HG03342 (cell line): ENCODE data around the gene RING1.
A peak's percentile ranks its signal among the peaks of the same experiment; 100 is the strongest.

Experiments
- ATAC-seq: cut with Tn5 transposase; IDR thresholded peaks from one replicate; pipeline ENCODE4 v1.9.1; 2021; ENCODE audit warnings: mild to moderate bottlenecking, moderate library complexity; ENCODE audit not compliant: unreplicated experiment

RING1 gene

DNA sequence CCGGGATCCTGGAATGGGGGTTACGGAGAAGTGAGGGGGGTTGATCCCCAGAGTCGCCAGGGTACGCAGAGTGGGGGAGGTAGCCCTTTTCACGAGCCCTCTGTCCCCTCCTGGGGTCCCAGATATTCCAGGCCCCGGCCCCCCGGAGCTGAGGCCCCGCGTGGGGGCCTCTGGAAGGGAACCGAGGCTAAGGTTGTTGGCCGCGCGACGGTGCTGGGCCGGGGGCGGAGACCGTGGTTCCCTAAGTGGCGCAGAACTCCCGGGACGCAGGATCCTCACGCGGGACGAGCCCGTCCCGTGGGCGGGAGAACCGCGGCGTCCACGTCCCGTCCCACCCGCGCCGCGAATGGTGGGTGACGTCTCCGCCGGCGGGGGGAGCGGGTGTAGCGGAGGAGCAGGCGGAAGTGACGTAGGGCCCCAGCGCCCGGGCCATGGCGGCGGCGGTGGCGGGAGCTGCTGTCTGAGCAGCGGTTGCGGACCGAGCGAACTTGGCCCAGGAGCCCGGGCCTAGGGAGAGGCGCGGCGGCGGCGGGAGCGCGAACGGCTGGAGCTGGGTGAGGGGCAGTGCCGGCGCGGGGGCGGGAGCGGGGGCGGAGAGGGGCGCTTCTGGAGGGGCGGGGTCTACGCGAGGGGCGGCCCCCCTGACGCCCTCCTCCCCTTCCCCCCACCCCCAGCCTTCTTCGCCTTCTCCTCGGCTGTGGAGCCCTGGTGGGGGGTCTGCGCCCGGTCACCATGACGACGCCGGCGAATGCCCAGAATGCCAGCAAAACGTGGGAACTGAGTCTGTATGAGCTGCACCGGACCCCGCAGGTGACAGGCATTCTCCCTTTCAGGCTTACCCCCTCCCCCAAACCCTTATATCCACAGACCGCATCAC, at the start of gene RING1:
TSS of gene RING1 (plus strand) at position 410 of the 877 bp plus-strand sequence. CDS start at position 733, 323 bp downstream.
- peak; percentile 40 for ATAC-seq

DNA sequence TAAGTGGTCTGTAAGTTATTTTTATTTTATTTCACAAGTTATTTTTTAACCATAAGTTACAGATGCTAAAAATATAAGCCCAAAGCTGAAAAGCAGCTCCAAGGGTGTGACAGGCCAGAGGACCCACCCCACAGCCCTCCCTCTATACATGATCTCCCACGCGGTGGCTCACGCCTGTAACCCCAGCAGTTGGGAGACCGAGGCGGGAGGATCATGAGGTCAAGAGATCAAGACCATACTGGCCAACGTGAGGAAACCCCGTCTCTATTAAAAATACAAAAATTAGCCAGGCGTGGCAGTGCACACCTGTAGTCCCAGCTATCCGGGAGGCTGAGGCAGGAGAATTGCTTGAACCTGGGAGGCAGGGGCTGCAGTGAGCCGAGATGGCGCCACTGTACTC, 48.2 kb upstream of the RING1 start:
- no peak for ATAC-seq

DNA sequence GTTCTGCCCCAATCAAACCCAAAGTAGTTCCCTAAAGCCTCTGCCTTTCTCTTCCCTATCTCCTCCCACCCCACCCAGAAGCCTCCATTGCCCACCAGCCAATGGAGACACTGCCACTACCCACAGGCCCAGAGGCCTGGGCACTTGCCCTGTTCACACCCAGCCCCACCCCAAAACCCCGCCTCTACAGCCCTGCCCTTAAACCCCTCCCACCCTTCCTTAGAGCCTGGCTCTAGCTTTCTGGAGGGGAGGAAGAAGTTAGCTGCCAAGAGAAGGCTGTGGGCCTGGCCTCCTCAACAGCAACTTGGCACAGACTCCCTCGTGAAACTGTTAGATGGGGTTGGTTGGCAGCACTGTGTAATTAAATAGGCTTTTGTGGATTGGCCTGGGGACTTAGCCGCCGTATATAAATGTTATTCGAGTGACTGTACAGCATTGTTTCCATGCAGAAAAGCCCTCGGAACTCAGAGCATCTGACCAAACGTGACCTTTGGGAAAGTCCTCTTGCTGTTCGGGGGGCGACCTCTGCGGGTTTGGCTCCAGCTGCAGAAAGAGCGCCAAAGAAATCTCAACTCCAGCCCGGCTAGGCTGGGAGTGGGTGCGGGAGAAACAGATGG, 47.5 kb upstream of the RING1 start:
- ATAC-seq, result no peak

DNA sequence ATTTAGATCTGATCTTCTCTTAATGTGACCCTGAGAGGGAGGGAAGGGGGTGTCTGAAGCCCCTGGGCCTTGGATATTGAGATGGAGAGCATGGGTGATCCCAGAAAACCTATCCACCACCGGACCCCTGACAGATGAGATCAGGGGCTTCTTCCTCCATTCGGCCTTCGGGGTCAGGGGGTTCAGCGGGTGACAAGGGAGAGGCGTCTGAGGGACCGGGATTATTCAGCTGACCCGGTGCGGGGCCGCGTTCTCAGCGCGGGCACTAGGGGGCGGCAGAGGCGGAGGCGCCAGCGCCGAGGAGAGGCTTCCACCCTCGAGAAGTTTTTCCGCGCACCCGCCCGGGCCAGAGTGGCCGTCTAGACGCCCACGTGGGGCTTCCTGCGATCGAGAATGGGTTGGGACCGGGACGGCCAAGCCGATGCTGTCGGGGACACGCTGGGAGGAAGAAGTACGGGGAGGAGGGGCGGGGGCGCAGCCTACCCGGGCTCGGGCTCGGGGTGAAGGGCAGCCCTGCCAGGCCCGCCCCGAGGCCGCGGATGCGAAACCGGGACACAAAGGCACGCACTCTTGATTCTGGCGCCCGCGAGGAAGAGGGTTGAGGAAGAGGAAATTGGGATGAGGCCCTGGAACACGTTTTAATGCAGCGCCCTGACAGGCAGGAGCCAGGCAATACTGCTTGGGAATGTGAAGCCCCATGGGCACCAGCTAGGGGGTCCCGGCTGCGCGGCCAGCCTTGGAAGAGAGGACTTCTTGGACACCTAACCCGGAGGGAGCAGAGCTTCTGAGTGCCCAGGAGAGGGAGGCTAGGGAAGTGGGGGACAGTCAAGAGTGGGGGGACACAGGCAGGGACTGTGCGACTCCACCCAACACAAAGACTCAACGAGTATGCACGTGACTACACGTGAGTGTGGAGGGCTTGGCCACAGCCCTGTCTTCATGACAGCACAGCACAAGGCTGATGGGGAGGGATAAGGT, 46.7 kb upstream of the RING1 start:
- no peak for ATAC-seq

DNA sequence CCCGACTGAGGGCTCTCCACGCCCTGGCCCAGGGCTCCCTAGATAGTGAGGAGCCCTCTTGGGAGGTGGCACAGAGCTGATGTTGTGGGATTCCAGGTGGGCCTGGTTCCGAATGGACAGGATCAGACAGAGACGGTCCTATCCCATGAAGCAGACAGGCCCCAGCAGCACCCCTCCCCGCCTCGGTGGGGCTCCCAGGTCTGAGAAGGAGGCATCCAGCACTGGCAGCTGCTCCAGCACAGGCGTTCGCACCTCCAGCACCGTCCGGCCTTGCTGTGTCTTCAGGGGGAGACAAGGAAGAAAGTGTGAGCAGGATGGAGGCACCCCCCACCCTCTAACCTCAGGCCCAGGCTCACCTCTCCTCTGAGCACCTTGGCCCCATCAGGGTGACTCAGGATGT, 44.8 kb upstream of the RING1 start:
- no peak for ATAC-seq

DNA sequence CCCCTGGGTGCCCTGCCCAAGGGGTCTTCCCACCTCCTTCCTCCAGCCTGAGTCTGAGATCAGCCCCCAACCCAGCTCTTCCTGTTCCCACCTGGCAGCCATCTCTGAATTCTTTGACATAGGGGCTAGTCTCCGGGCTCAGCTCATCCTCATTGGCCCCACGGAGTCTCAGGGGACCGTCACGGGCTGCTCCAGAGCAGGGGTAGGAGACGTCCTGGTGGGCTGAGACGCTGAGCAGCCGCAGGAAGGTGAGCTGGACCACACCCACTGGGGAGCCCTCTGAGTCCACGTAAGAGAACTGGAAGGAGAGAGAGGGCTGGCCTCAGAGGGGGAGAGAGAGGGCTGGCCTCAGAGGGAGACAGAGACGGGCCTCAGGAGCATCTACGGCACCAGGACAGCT, 44.1 kb upstream of the RING1 start:
- no peak for ATAC-seq

DNA sequence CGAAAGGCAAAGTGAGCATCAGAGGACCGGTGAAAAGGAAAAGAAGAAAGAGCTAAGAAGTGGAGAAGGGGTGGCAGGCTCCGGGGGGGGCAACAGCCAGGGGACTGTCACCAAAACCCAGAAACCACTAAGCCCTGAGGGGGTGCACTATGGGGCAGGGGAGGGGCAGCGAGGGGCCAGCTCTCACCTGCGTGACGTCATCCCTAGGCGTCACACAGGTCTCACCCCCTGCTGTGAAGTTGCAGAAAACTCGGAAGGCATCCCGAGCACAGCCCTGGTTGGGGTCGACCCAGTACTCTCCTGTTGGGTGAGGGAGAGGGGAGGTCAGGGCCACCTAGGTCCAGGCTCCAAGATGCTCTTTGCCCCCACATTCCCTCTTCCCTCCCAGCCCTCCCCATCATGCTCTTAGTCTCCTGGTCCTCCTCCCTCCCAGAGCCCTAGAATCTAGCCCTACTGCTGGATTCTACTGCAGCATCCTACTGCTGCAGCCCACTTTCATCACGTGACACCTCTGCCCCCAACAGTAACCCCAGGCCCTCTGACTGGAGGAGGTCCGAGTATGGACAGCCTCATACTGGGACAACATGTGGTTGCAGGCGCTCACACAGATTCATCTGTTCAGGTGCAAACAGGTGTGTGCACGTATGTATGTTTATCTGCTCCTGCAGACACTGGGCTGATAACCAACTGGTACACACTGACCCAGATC, 43.5 kb upstream of the RING1 start:
- no peak for ATAC-seq

DNA sequence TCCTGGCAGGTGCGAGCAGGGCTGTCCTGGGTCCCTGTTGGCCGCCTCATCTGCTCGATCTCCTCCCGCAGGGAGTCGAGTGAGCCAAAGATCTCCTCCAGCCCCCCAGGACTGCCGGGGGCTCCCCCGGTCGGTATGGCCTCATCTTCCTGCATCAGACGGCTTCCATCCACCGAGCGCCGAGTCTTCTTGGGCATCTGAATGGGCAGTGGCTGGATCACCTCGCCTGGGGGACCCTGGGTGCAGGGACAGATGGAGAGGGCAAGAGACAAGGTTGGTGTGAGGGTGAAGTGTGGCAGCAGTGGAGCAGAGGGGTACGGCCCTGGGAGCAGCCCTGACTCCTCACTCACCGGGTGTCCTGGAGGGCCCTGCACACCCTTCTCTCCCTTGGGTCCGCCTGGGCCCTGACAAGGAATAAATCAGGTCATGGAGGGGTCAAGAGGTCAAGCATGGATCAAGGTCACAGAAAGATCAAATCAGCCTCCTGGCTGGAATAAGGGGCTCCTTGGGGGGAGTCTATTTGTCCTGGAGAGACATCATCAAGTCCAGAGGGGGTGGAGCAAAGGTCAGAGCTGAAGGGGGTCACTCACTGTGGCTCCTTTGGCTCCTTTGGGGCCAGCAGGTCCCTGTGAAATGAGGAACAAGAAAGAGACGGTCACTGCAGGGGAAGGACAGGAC, 42.6 kb upstream of the RING1 start:
- no peak for ATAC-seq

DNA sequence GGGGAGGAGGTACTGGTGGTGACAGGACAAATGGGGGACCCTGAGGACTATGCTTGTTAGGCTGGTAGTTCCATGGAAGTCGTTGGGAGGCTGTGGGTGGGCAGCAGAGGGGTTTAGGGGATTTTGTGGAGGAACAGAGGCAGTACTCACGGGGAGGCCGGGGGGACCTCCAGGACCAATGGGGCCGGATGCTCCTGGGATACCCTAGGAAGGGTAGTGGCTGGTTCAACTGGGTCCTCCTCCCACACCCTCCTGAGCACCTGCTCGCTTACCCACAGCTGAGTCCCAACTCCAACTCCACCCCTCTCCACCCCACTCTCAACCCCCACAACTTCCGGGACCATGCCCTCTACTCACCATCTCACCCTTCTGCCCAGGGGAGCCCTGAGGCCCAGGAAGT, 41.9 kb upstream of the RING1 start:
- no peak for ATAC-seq

DNA sequence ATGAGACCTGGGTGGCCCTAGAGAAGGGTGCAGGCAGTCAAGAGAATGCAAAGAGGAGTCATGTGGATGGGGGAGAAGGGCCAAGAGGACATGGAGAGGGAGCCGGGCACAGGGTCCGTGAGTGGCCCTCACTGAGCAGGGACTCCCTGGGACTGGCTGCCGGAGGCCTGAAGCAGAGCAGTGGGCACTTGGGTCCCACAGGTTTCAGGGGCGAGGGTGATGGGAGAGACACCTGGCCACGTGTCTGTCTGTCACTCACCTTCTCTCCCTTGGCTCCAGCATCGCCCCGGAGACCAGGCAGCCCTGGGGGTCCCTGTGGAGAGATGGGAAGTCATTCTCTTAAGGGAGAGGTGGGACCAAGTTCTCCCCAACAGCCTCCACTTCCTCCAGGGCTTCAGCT, 41.5 kb upstream of the RING1 start:
- ATAC-seq, result no peak

DNA sequence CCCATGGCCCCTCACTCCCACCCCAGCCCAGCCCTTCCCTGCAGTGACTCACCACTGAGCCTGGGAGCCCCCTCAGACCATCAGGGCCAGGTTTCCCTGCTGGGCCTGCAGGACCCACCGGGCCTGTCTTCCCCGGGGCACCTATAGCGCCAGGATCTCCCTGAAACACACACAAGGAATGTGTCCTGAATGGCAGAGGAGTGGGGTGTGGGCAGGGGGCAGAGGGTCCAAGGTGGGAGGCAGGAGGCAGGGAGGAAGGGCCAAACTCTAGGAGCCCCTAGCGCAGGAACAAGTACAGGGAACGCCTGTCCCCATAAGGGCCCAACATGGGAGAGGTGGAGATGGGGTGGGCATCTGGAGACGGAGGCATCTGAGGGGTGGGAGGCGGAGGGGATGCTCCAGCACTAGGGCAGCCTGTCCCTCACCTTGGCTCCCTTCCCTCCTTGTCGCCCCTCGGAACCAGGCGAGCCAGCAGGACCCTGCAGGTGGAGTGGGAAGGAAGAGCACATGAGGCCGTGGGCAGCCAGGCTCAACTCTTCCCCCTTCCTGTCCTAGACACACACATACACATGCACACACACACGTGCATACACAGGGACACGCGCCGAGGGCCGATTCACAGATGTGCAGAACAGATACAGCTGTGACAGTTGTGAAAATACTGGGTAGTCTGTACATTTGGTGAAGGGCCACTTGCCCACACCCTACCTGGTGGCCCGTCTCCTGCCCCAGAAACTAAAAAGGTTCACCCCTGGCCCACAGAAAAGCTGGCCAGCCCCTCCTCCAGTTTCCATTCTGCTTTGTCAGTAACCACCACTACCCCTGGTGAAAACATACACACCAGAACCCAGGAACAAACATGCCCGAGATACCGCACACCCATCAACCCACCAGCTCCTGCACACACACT, 40.7 kb upstream of the RING1 start:
- ATAC-seq, result no peak

DNA sequence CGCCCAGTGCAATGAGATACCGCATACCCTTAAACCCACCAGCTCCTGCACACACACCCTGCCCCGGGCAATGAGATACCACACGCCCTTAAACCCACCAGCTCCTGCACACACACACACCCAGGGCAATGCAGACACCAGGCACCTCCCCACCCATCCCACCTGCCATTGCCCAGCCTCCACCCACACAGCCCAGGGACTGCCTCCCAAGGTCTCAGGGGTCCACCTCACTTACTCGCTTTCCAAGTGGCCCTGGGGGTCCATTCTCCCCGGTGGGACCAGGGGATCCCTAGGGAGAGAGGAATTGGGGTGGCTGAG, 40.1 kb upstream of the RING1 start:
- no peak for ATAC-seq

DNA sequence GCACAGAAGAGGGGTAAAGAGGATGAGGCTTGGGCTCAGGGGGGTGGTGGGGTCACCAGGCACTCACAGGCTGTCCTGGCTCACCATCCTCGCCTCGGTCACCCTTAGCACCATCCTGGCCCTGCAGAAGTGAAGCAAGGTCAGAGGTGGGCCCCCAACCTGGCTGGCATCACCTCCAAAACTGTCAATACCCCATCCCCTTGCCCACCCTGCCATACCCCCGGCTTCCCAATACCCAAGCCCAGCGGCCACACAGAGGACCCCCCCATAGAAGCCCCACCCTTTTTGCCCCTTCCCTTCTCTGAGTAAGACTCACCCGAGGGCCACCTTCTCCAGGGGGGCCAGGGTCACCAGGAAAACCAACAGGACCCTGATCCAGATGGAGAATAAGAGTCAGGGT, 39.7 kb upstream of the RING1 start:
- ATAC-seq, result no peak

DNA sequence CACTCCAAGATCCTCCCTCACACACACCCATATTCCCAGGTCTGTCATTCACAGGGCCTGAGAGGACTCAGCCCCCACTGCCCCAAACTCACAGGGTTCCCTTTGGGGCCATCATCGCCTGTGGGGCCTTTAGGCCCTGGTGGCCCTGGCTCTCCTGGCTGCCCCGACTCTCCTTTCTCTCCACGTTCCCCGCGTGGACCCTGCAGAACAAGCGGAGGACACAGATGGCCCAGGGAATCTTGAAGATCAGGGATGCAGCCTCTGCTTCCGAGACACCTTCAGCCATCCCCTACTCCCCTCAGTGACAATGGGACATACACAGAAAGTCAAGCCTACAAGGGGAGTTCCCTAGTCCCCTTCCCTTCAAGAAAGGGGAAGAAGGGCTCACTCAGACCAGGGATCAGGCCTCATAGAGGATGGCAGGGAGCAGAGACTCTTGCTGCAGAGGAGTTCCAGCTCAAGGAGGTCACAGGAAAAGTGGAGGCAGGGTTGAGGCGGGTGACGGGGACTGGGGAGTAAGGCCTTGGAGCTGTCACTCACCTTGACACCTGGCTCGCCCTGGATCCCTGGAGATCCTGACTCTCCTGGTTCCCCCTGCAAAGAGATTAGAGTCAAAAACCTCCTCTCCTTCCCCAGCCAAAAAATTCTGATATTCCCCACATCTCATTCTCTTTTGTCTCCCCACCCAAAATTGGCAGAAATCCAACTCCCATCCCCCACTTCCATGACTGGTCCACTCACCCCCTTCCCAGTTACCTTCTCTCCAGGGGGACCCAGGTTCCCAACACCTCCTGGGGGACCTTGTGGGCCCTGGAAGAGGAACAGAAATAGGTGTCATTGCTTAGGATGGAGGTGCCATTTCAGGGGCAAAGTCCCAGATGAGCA, 38.8 kb upstream of the RING1 start:
- ATAC-seq, result no peak

DNA sequence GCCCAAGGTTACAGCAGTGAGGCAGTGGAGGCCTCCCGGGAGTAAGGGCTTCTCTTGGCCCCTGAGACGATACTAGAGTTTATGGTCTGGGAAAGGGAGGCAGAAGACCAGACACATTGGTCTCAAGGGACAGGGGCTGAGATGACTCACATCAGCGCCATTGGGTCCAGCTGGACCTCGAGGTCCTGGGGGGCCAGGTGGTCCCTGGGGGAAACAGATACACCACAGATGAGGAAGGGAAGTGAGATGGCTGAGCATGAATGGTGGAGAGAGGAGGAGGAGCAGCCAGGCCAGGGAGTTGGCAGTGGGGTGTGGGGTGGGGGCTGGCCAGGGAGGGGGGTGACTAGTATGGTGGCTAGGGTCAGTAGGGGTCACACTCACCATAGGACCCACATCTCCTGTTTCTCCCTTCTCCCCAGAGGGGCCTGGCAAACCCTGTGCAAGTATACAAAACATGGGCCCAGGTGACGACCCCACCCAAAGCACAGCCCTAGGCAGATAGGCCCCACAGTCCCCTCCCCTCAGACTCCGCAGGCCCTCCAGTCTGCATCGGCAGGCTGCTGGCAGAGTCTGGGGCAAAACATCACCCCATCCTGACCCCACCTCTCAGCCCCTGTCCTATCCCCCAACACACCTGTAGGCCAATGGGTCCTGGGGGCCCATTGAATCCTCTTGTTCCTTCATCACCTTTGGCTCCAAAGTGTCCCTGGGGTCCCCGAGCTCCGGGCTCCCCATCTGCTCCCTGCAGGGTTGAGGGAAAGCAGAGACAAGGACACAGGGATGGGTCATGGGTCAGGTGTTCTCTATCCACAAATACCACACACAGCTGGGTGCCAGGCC, 37.9 kb upstream of the RING1 start:
- ATAC-seq, result no peak

DNA sequence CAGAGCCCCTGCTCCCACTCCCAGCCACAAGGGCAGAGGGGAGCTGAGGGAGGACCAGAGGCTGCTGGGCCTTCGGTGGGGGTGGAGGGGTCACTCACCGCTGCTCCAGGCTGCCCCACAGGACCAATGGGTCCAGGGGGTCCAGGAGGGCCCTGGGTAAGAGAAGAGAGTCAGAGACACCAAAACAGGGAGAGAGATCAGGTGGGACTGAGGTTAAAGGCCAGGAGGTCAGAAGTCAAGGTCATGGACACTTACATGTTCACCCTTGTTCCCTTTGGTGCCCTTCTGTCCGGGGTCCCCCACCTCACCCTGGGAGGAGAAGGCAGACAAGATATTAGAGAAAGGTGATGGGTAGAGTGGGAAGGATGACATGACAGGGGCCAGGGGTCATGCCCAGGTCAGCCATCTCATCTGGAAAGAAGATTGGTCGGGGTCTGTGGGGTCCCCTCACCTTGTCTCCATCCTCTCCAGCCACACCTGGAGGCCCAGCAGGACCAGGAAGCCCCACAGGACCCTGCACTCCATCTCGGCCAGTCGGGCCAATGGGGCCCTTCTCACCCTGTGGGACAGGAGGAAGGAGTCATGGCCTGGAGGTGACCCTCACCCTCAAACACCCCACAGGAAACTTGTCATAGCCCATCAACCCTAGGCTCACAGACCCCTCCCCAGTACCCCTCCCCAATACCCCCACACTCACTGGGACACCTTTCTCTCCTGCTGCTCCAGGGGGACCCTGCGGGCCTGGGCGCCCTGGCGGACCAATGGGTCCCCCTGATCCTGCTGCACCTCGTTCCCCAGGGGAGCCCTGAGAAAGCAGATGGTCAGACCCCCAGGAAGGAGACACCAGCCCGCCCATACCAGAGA, 37.1 kb upstream of the RING1 start:
- ATAC-seq, result no peak
